ENCODE data around the gene FHOD1. TPM values are rescaled to one million over a fixed set of nuclear protein-coding genes. Genes with fewer than 3 reads are reported as not detected.

The FHOD1 gene
- total RNA-seq, 6 experiments from 2014 or later, result 46.3 to 55.9 (median 51.1) TPM

DNA sequence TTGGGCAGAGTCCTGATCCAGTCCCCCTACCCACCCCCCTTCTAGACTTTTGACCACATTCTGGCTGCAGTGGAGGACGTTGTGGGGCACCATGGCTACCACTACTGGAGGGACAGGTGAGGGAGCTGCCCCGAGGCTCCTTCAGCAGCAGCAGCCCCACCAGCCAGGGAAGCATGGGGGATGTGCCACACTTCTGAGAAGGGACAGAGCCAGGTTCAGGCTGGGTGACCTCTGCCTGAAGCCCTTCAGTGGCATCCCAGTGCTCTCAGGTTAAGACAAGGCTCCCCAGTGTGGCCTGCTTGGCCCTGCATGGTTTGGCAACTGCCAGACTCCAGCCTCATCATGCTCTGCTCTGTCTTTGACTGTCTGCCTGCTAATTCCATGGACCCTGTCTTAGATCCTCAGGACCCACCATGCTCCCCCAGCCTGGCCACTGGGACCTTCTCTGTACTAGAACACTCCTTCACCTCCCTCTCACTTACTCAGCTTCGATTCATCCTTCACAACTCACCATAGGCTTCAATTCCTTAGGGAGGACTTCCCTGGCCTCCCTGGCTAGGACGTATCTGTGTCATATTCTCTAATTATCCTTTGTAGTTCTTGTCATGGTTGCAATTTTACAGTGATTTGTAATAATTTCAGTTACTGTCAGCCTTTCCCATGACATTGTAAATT is 10.3 kb upstream of the FHOD1 start:
- H3K9me3 Mint-ChIP-seq, result no peaks in the 10 kb centered on the region
- DNase-seq, result no peak
- peaks cover 24% of the 10 kb centered on the region for H3K4me1 Mint-ChIP-seq (ENCODE audit: low read depth)
- TF ChIP-seq, protein P1, sequence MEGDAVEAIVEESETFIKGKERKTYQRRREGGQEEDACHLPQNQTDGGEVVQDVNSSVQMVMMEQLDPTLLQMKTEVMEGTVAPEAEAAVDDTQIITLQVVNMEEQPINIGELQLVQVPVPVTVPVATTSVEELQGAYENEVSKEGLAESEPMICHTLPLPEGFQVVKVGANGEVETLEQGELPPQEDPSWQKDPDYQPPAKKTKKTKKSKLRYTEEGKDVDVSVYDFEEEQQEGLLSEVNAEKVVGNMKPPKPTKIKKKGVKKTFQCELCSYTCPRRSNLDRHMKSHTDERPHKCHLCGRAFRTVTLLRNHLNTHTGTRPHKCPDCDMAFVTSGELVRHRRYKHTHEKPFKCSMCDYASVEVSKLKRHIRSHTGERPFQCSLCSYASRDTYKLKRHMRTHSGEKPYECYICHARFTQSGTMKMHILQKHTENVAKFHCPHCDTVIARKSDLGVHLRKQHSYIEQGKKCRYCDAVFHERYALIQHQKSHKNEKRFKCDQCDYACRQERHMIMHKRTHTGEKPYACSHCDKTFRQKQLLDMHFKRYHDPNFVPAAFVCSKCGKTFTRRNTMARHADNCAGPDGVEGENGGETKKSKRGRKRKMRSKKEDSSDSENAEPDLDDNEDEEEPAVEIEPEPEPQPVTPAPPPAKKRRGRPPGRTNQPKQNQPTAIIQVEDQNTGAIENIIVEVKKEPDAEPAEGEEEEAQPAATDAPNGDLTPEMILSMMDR (IDR thresholded peaks at IDR 0.05), result no peak
- peaks cover 5% of the 10 kb centered on the region for H3K36me3 Mint-ChIP-seq (ENCODE audit: low read depth)
- H3K4me3 Mint-ChIP-seq, result no peak overlapping the region
- H3K27ac Mint-ChIP-seq, result peak overlapping the region; percentile 6; the same call in 1 of the 2 replicates
- peaks cover 3% of the 10 kb centered on the region for H3K27me3 Mint-ChIP-seq (ENCODE audit: insufficient read depth)

DNA sequence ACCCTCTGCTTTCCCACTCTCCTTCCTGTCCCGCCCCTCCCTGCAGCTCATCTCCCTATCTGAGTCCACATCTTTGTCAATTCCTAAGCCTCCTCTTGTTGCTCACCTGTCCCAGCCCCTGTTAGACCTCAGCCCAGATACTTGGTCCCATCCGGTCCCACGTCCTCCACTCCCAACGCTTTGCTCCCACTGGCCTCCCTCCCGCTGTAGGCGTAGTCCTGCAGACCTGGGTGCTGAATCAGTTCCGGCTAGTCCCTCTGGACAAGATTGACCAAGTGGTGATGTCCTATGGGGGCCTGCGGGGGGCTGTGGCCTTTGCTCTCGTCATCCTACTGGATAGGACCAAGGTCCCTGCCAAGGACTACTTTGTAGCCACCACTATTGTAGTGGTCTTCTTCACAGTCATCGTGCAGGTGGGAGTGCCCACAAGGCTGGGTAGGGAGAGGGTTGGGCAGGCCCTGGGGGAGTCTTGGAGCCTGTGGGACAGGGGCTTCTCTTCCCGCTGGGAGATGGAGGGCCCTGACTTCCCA is 9.5 kb upstream of the FHOD1 start:
- Mint-ChIP-seq H3K27ac (no peak overlapping the region), H3K36me3 (ENCODE audit: low read depth) (peaks cover 5% of the 10 kb centered on the region), H3K27me3 (ENCODE audit: insufficient read depth) (peaks cover 3% of the 10 kb centered on the region), H3K4me3 (no peak overlapping the region), H3K9me3 (no peaks in the 10 kb centered on the region), H3K4me1 (ENCODE audit: low read depth) (peaks cover 24% of the 10 kb centered on the region)
- TF ChIP-seq, protein P1 (IDR thresholded peaks at IDR 0.05), result no peak
- no peak for DNase-seq

DNA sequence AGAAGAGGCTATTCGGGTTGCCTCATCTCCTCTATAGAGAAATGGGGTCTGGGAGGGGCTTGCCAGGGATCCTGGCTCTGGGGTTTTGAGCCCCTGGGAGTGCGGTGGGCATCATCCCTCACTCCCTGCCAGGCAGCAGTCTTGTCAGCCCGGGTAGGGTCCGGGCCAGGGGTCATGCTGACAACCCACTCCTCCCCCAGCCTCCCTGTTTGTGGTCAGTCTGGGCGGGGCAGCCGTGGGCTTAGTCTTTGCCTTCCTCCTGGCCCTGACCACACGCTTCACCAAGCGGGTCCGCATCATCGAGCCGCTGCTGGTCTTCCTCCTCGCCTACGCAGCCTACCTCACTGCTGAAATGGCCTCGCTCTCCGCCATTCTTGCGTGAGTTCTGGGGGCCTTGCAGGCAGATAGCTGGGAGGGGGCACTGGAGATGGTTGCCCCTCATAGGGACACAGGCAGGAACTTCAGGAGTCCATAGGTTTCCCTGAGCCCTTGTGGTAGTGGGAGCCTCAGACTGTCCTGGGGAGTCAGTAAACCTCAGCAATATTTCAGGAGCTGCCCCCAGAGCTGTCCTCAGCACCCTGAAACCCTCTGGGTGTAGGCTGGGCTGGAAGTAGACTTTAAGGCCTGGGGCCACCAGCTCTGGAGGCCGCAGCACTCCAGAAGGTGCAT is 8.4 kb upstream of the FHOD1 start:
- Mint-ChIP-seq H3K27me3 (ENCODE audit: insufficient read depth) (peaks cover 1% of the 10 kb centered on the region; the same call in 1 of the 2 replicates), H3K36me3 (ENCODE audit: low read depth) (peaks cover 5% of the 10 kb centered on the region; the same call in 1 of the 2 replicates), H3K4me1 (ENCODE audit: low read depth) (peaks cover 17% of the 10 kb centered on the region), H3K9me3 (no peaks in the 10 kb centered on the region), H3K4me3 (no peak overlapping the region), H3K27ac (no peak overlapping the region)
- DNase-seq, result no peak
- TF ChIP-seq, protein P1 (IDR thresholded peaks at IDR 0.05), result no peak

DNA sequence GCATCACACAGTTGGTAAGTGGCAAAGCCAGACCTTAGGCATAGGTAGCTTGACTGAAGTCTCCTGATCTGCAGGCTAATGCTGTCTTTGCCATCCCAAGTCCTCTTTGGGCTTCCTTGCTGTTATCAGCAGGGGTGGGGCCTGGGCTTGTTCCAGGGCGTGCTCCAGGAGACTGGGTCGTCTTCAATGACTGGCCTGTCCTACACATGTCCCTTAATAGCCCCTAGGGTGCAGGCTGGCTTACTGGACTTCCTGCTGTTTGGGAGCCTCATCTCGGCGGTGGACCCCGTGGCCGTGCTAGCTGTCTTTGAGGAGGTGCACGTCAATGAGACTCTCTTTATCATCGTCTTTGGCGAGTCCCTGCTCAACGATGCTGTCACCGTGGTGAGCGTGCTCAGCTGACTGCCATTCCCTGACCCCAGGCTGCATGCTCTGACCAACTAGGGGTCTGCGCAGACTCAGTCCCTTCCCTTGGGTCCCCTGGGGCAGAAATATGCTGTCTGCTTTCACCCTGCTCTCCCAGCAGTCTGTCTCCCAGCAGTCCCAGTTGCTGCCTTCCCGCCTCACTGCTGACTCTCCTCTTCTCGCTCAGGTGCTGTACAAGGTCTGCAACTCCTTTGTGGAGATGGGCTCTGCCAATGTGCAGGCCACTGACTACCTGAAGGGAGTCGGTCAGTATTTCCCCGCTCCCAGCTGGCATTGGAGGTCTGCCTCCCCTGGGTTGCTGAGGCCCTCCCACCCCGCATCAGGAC is 7.7 kb upstream of the FHOD1 start:
- peaks cover 1% of the 10 kb centered on the region; the same call in 1 of the 2 replicates for H3K27me3 Mint-ChIP-seq (ENCODE audit: insufficient read depth)
- TF ChIP-seq, protein P1 (IDR thresholded peaks at IDR 0.05), result no peak
- peaks cover 5% of the 10 kb centered on the region; the same call in 1 of the 2 replicates for H3K36me3 Mint-ChIP-seq (ENCODE audit: low read depth)
- no peaks in the 10 kb centered on the region for H3K9me3 Mint-ChIP-seq
- peaks cover 18% of the 10 kb centered on the region for H3K4me1 Mint-ChIP-seq (ENCODE audit: low read depth)
- no peak overlapping the region for H3K27ac Mint-ChIP-seq
- no peak overlapping the region for H3K4me3 Mint-ChIP-seq
- DNase-seq, result no peak

DNA sequence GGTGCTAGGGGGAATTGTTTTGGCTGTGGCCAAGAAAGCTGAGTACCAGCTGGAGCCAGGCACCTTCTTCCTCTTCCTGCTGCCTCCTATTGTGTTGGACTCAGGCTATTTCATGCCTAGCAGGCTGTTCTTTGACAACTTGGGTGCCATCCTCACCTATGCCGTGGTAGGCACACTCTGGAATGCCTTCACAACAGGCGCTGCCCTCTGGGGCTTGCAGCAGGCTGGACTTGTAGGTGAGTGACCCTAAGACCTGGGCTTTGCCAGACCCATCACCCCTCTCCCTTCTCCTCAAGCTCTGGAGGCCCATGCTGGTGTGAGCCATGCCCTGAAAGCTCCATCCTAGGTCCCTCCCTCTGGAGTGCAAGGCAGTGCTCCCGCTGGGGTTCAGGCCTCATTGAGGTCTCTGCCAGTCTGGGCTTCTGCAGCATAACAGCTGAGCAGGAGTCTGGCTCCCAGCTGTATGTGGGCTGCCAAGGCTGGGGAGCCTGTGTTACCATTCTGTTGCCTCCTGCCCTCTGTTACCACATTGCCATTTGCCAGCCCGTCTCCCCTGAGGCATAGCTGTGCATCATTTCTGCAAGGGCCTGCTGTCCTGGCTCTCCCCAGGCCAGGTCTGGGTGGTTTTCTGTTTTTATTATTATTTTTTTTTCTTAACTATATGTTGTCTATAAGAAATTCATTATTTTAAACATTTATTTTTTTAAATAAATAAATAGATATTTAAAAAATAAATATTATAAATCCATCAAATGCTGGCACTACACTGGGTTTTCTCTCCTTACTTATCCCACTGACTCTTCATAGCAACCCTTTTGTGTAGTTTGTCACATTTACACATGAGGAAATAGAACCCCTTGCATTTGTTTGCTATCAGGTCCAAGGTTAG is 5.6 kb upstream of the FHOD1 start:
- TF ChIP-seq, protein P1 (IDR thresholded peaks at IDR 0.05), result no peak
- no peak overlapping the region for H3K27ac Mint-ChIP-seq
- DNase-seq, result no peak
- H3K27me3 Mint-ChIP-seq (ENCODE audit: insufficient read depth), result no peaks in the 10 kb centered on the region
- peaks cover 28% of the 10 kb centered on the region for H3K4me1 Mint-ChIP-seq (ENCODE audit: low read depth)
- H3K4me3 Mint-ChIP-seq, result no peak overlapping the region
- H3K9me3 Mint-ChIP-seq, result no peaks in the 10 kb centered on the region
- peaks cover 5% of the 10 kb centered on the region; the same call in 1 of the 2 replicates for H3K36me3 Mint-ChIP-seq (ENCODE audit: low read depth)
